Gastroesophageal sphincter (tissue), 2 donors: Measurements from ENCODE around the gene CCNB2.
"Not testable (repeated sequence)": the region's sequence is repeated elsewhere in the genome, so short reads cannot be mapped to it uniquely, and the experiment has no call there.

ENCODE experiments used
- EP300 ChIP-seq: sonication (generic); formaldehyde crosslinking; IDR thresholded peaks from one replicate; pipeline ENCODE4 v1.6.1; 2017; ENCODE audit warnings: antibody characterized with exemption, mild to moderate bottlenecking
- POLR2A ChIP-seq, 2 donors: fragments of 450-650 bp; IDR thresholded peaks; one replicate each; pipeline ENCODE4 v1.6.1; 2017; ENCODE audit warnings: antibody characterized with exemption in 2 of 2, mild to moderate bottlenecking in 2 of 2, moderate library complexity in 1 of 2

GRCh38 chr15:59125683-59126082 is 20.7 kb downstream of the CCNB2 start:
- not testable (repeated sequence) for TF ChIP-seq POLR2A (IDR thresholded peaks at IDR 0.05); EP300
